T-cell (primary cell): ENCODE measurements around the gene ZNF568. TPM values are rescaled to one million over a fixed set of nuclear protein-coding genes. Genes with fewer than 3 reads are reported as not detected.

Experiments used
- ATAC-seq, 4 experiments: fragments of 200-7000 bp in 3 of 4; fragments of 150-1000 bp in 1 of 4; cut with Tn5 transposase; replicated peaks in 1 of 4; 1 replicate in 3 of 4; 2 replicates in 1 of 4; pipeline ENCODE4 v1.10.0; 2021; ENCODE audit warnings: moderate library complexity in 3 of 4, mild to moderate bottlenecking in 2 of 4, moderate number of reproducible peaks in 1 of 4
- CTCF ChIA-PET, 2 donors: fragments of 300-600 bp; sonication (Branson Sonifier 250); formaldehyde crosslinking; loops; one replicate each; lab custom pipeline; 2022; ENCODE audit warnings: antibody characterized with exemption in 2 of 2; lab: Charles Lee
- POLR2A ChIA-PET, 2 donors: fragments of 300-600 bp; sonication (Branson Sonifier 250); formaldehyde crosslinking; loops; one replicate each; lab custom pipeline; 2022; ENCODE audit warnings: antibody characterized with exemption in 2 of 2; lab: Charles Lee
- DNase-seq, 35 experiments: peaks; one replicate each; pipeline versions ENCODE4 v3.0.0 to v3.0.0-alpha.2; 2013 to 2023
- H3K27ac ChIP-seq: one replicate; pipeline ENCODE4 v1.5.1; 2013; ENCODE audit warnings: low read length
- H3K27me3 ChIP-seq, 2 experiments: replicated peaks in 1 of 2; 1 replicate in 1 of 2; 2 replicates in 1 of 2; pipeline versions ENCODE4 v1.6.1 to v1.7.0; 2013; ENCODE audit warnings: low read length in 1 of 2, mixed read lengths in 1 of 2; ENCODE audit not compliant: control insufficient read depth in 2 of 2, insufficient read depth in 2 of 2; ENCODE audit errors: extremely low read depth in 1 of 2
- H3K36me3 ChIP-seq, 2 donors: 1 replicate in 1 of 2; 2 replicates in 1 of 2; pipeline versions ENCODE4 v1.6.1 to v1.7.0; 2013; ENCODE audit warnings: low read length in 1 of 2; ENCODE audit not compliant: control insufficient read depth in 2 of 2, insufficient read depth in 1 of 2; ENCODE audit errors: extremely low read depth in 1 of 2
- H3K4me1 ChIP-seq, 2 experiments: 1 replicate in 1 of 2; 2 replicates in 1 of 2; pipeline versions ENCODE4 v1.6.1 to v1.7.0; 2013; ENCODE audit warnings: low read length in 2 of 2, mixed read lengths in 1 of 2; ENCODE audit not compliant: insufficient read depth in 2 of 2, control insufficient read depth in 1 of 2; ENCODE audit errors: extremely low read depth in 1 of 2
- H3K4me3 ChIP-seq, 2 donors: 1 replicate in 1 of 2; 2 replicates in 1 of 2; pipeline versions ENCODE4 v1.5.1 to v1.7.0; 2013; ENCODE audit warnings: mild to moderate bottlenecking in 2 of 2, low read length in 1 of 2, moderate library complexity in 1 of 2; ENCODE audit not compliant: control insufficient read depth in 1 of 2; ENCODE audit errors: extremely low read depth in 1 of 2
- H3K9me3 ChIP-seq: 2 replicates; pipeline ENCODE4 v1.7.0; 2013
- H3K27ac Mint-ChIP-seq, 2 donors: one replicate each; pipeline ENCODE4 v1.8.0; 2020 to 2021; ENCODE audit warnings: mild to moderate bottlenecking in 2 of 2, mixed read lengths in 2 of 2
- H3K27me3 Mint-ChIP-seq, 2 donors: one replicate each; pipeline ENCODE4 v1.8.0; 2021 to 2022; ENCODE audit warnings: mixed read lengths in 2 of 2
- H3K36me3 Mint-ChIP-seq: one replicate; pipeline ENCODE4 v1.8.0; 2021; ENCODE audit warnings: mixed read lengths
- H3K4me1 Mint-ChIP-seq, 3 donors: one replicate each; pipeline ENCODE4 v1.8.0; 2020 to 2022; ENCODE audit warnings: mixed read lengths in 3 of 3, mild to moderate bottlenecking in 1 of 3
- H3K4me3 Mint-ChIP-seq, 3 donors: one replicate each; pipeline ENCODE4 v1.8.0; 2020 to 2022; ENCODE audit warnings: mild to moderate bottlenecking in 3 of 3, mixed read lengths in 3 of 3, moderate library complexity in 3 of 3
- H3K9me3 Mint-ChIP-seq, 3 donors: one replicate each; pipeline ENCODE4 v1.8.0; 2020 to 2022; ENCODE audit warnings: mixed read lengths in 3 of 3
- WGBS: methylation state at CpG from one replicate; pipeline ENCODE4 v1.1.5; 2013; ENCODE audit warnings: missing lambda C conversion rate; ENCODE audit not compliant: insufficient coverage; 5-methylcytosine and 5-hydroxymethylcytosine counted together
- total RNA-seq, 35 experiments: library from RNA in 6 of 35; stranded (reverse) in 6 of 35; fragments of 120-200 nt in 1 of 35; gene quantifications; one replicate each; pipeline versions ENCODE4 v1.2.1 to v1.2.4 and lab custom pipeline; 2013 to 2026

Gene ZNF568
- total RNA-seq, 5 donors from 2014 or later (not counting 1 experiment from before 2014, with no cell fraction given) = 7.8 to 24.5 (median 19.3) TPM

- peaks cover 10 to 64% (median 43%) of the 10 kb centered on the region in 3 donors for H3K9me3 Mint-ChIP-seq
- Histone ChIP-seq H3K27ac (no peak overlapping the region), H3K27me3 (no peaks in the 10 kb centered on the region), H3K4me1 (no peaks in the 10 kb centered on the region), H3K4me3 (peak overlapping the region in 1 of 2 donors; percentile 32), H3K36me3 (peaks cover 0 to 16% of the 10 kb centered on the region in 2 donors), H3K9me3 (peaks cover 5% of the 10 kb centered on the region)
- no peak overlapping the region for H3K27ac Mint-ChIP-seq
- ChIA-PET POLR2A (no interaction called here), CTCF (no interaction called here)
- no peak for DNase-seq
- 77% methylated on average over 2 of the region's 3 CpGs for WGBS
- no peaks in the 10 kb centered on the region for H3K4me1 Mint-ChIP-seq
- H3K27me3 Mint-ChIP-seq = no peaks in the 10 kb centered on the region
- no peak for ATAC-seq
- no peak overlapping the region for H3K4me3 Mint-ChIP-seq
- peaks cover 83% of the 10 kb centered on the region for H3K36me3 Mint-ChIP-seq
Measured at GRCh38 chr19:36987091-36987490, 71.0 kb downstream of the ZNF568 start.

GRCh38 chr19:36997152-36997842 is 81.2 kb downstream of the ZNF568 start:
- Mint-ChIP-seq H3K27me3 (no peaks in the 10 kb centered on the region), H3K9me3 (peaks cover 16 to 67% (median 57%) of the 10 kb centered on the region in 3 donors), H3K27ac (no peak overlapping the region), H3K36me3 (peaks cover 55% of the 10 kb centered on the region), H3K4me3 (no peak overlapping the region), H3K4me1 (no peaks in the 10 kb centered on the region)
- ChIA-PET CTCF (no interaction called here), POLR2A (no interaction called here)
- Histone ChIP-seq H3K9me3 (peaks cover 8% of the 10 kb centered on the region), H3K4me3 (peak overlapping the region in 1 of 2 donors; percentile 6), H3K27ac (no peak overlapping the region), H3K36me3 (peaks cover 10 to 24% of the 10 kb centered on the region in 2 donors), H3K4me1 (no peaks in the 10 kb centered on the region), H3K27me3 (no peaks in the 10 kb centered on the region)
- DNase-seq (no peak), ATAC-seq (no peak)
- WGBS = 93% methylated on average over 5 of the region's 8 CpGs

GRCh38 chr19:36997843-36998235 is 81.7 kb downstream of the ZNF568 start:
- no peak overlapping the region for H3K27ac Mint-ChIP-seq
- WGBS = 88% methylated on average over 7 of the region's 7 CpGs
- Histone ChIP-seq H3K27ac (no peak overlapping the region), H3K4me1 (no peaks in the 10 kb centered on the region), H3K36me3 (peaks cover 10 to 21% of the 10 kb centered on the region in 2 donors), H3K4me3 (peak overlapping the region in 1 of 2 donors; percentile 6), H3K9me3 (peaks cover 8% of the 10 kb centered on the region), H3K27me3 (no peaks in the 10 kb centered on the region)
- peaks cover 12 to 63% (median 55%) of the 10 kb centered on the region in 3 donors for H3K9me3 Mint-ChIP-seq
- ChIA-PET CTCF (interaction anchor here in 1 of 2 donors (0.7 kb wide), 1 partner anchor 66 kb away, joined by 3 read pairs; no protein-coding TSS in a partner anchor), POLR2A (no interaction called here)
- no peak for ATAC-seq
- DNase-seq = no peak
- no peaks in the 10 kb centered on the region for H3K4me1 Mint-ChIP-seq
- H3K4me3 Mint-ChIP-seq = no peak overlapping the region
- no peaks in the 10 kb centered on the region for H3K27me3 Mint-ChIP-seq
- H3K36me3 Mint-ChIP-seq = peaks cover 49% of the 10 kb centered on the region

GRCh38 chr19:36999313-36999712 is 83.2 kb downstream of the ZNF568 start:
- H3K4me3 ChIP-seq = no peak overlapping the region
- POLR2A ChIA-PET = no interaction called here
- no peaks in the 10 kb centered on the region for H3K4me1 ChIP-seq
- WGBS = no CpG with 5 or more reads among the region's 2 CpGs
- H3K36me3 Mint-ChIP-seq = peaks cover 35% of the 10 kb centered on the region
- peaks cover 10 to 21% of the 10 kb centered on the region in 2 donors for H3K36me3 ChIP-seq
- H3K27ac Mint-ChIP-seq = no peak overlapping the region
- CTCF ChIA-PET = no interaction called here
- H3K9me3 ChIP-seq = peaks cover 5% of the 10 kb centered on the region
- no peaks in the 10 kb centered on the region for H3K27me3 ChIP-seq
- no peak overlapping the region for H3K27ac ChIP-seq
- no peaks in the 10 kb centered on the region for H3K4me1 Mint-ChIP-seq
- peaks cover 10 to 52% (median 43%) of the 10 kb centered on the region in 3 donors for H3K9me3 Mint-ChIP-seq
- no peak overlapping the region for H3K4me3 Mint-ChIP-seq
- H3K27me3 Mint-ChIP-seq = no peaks in the 10 kb centered on the region
- ATAC-seq (no peak), DNase-seq (no peak)

GRCh38 chr19:37007587-37008220 is 91.6 kb downstream of the ZNF568 start:
- POLR2A ChIA-PET = no interaction called here
- CTCF ChIA-PET = no interaction called here
- Histone ChIP-seq H3K27me3 (no peaks in the 10 kb centered on the region), H3K36me3 (no peaks in the 10 kb centered on the region), H3K4me3 (peak overlapping the region; percentile 16 to 42), H3K27ac (no peak overlapping the region), H3K9me3 (peaks cover 2% of the 10 kb centered on the region), H3K4me1 (no peaks in the 10 kb centered on the region)
- DNase-seq (peak in 21 of 35 experiments; percentile 1 to 58 (median 18)), ATAC-seq (no peak)
- 57% methylated on average over 43 of the region's 48 CpGs for WGBS
- Mint-ChIP-seq H3K4me1 (peaks cover 0 to 2% (median 0%) of the 10 kb centered on the region in 3 donors), H3K4me3 (peak overlapping the region; percentile 64 to 70 (median 68)), H3K27me3 (no peaks in the 10 kb centered on the region), H3K9me3 (peaks cover 16 to 22% (median 21%) of the 10 kb centered on the region in 3 donors), H3K36me3 (peaks cover 5% of the 10 kb centered on the region), H3K27ac (no peak overlapping the region)

GRCh38 chr19:37009871-37010270 is 93.7 kb downstream of the ZNF568 start:
- Mint-ChIP-seq H3K4me1 (peaks cover 0 to 2% (median 0%) of the 10 kb centered on the region in 3 donors), H3K4me3 (no peak overlapping the region), H3K27ac (no peak overlapping the region), H3K27me3 (no peaks in the 10 kb centered on the region), H3K9me3 (peaks cover 19 to 22% (median 21%) of the 10 kb centered on the region in 3 donors), H3K36me3 (peaks cover 7% of the 10 kb centered on the region)
- Histone ChIP-seq H3K27me3 (no peaks in the 10 kb centered on the region), H3K9me3 (peaks cover 2% of the 10 kb centered on the region), H3K27ac (no peak overlapping the region), H3K4me3 (no peak overlapping the region), H3K4me1 (no peaks in the 10 kb centered on the region), H3K36me3 (no peaks in the 10 kb centered on the region)
- no peak for DNase-seq
- no peak for ATAC-seq
- WGBS = 95% methylated on average over 28 of the region's 28 CpGs
- ChIA-PET POLR2A (no interaction called here), CTCF (no interaction called here)
